GM18508 (cell line): Measurements from ENCODE around the gene RSRC1.
A peak's percentile ranks its signal among the peaks of the same experiment; 100 is the strongest.

Experiments
- ATAC-seq: cut with Tn5 transposase; IDR thresholded peaks from one replicate; pipeline ENCODE4 v1.9.1; 2021; ENCODE audit warnings: moderate number of reproducible peaks; ENCODE audit not compliant: insufficient read depth, unreplicated experiment

RSRC1 gene

DNA sequence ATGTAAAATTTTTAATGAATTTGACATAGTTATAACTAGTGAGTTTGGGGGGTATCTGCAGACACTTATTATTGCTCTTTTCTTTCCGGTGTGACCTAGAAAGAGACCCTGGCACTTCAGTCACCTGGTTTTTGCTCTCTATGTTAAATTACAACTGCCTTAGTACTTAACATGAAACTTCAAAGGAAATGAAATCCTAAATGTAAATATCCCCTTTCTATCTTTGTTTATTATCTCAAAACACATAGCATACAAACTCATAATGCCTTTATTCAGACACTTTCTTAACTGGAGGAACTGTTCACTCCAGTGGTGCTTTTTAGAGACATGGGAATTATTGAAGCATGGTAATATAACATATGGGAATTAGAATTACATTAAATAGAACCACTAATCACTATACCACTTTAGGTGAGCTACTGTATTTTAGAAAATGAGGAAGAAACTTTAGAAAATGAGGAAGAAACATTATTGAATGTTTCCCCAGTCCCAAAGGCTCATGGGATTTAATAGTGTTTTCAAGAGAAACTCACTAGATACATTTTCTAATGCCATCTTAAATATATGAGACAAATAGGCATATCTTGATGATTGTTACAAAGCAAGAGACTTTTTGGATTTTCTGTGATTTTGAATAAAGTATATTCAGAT lies 341.6 kb downstream of the RSRC1 start:
- ATAC-seq = no peak

- no peak for ATAC-seq
Observed at GRCh38 chr3:158452334-158452733, 342.4 kb downstream of the RSRC1 start.

DNA sequence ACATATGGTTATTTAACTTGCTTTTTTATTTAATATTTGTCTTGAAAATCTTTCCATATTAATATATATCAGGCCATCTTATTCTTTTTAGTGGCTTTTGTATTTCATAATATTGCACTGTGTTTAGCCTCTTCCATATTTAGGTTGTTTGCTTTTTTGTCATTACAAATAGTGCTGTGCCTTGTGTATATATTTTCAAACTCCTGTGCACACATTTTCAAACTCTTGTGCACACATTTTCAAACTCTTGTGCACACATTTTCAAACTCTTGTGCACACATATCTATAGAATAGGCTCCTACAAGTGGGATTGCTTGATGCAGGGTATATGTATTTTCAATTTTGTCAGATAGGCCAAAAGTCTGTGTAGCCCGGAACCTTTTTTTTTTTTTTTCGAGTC lies 343.1 kb downstream of the RSRC1 start:
- no peak for ATAC-seq

GRCh38 chr3:158453865-158454264 lies 344.0 kb downstream of the RSRC1 start:
- peak; percentile 44 for ATAC-seq

GRCh38 chr3:158455406-158455805 lies 345.5 kb downstream of the RSRC1 start:
- ATAC-seq = no peak

DNA sequence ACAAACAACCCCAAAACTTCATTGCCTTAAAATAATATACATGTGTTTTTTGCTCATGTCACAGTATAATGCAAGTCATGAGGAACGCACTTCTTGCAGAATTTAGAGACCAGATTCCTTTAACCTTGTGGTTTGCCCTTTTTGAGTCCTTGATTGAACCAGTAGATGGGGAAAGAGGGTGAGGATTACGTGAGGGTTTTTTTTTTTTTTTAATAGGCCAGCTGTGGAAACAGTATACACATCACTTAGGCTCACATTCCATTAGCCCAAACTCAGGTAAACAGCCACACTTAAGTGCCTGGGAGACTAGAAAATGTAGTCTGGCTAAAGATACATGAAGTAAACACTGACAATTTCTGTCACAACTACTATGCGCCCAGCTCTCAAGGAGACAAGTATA lies 346.2 kb downstream of the RSRC1 start:
- ATAC-seq = no peak

- no peak for ATAC-seq
Observed at GRCh38 chr3:158458464-158458863, 348.6 kb downstream of the RSRC1 start.

DNA sequence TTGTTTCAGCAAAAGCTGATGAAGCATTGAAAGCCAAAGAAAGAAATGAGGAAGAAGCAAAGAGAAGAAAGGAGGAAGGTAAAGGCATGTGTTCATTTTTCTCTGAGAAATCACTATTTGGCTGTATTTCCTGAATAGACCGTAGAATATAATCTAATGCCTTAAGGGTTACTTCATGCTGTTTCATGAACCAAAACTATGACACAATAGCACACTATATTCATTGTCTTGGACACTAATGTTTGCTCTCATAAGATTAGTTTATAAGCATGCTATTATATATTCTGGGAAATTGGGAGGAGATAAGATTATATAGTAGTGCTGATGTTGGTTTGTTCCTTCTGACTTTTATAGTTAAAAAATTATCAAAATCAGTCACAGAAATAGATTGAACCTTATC lies 351.0 kb downstream of the RSRC1 start:
- ATAC-seq = no peak

DNA sequence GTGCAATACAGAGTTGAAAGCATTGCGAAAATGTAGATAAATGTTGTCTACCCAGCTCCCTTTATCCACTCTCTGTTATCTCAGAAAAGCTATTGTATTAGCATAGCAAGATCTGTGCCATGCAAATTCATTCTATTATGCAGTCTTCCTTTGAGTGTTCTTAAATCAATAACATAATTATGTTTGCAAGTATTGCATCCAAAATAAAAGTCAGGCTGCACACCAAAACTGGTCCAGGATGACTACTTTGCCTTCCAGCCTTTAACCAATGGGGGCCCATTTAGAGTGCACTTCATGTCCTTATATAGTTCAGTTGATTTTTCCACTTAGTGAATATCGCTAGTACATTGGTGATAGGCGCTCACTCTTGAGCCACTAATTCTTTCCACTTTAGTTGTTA lies 353.7 kb downstream of the RSRC1 start:
- no peak for ATAC-seq

DNA sequence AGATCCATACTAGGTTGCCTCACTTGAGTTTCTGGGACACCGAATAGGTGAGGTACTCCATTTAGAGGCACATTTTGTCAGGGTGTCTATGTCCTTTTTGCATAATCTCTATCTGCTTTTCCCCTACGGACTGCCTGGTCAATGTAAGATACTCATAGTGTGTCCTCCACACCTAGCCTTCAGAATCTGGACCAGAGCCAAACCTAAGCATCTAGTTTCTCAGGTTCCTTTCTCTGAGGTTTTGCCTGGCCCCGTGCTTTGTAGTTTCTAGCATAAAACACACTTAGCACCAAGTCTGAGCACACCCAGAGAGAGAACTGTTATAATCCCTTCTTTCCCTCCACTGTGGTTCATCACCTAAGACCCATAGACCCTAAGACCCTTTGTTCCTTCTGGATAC lies 355.2 kb downstream of the RSRC1 start:
- no peak for ATAC-seq

- ATAC-seq = no peak
Observed at GRCh38 chr3:158470944-158471638, 361.2 kb downstream of the RSRC1 start.

DNA sequence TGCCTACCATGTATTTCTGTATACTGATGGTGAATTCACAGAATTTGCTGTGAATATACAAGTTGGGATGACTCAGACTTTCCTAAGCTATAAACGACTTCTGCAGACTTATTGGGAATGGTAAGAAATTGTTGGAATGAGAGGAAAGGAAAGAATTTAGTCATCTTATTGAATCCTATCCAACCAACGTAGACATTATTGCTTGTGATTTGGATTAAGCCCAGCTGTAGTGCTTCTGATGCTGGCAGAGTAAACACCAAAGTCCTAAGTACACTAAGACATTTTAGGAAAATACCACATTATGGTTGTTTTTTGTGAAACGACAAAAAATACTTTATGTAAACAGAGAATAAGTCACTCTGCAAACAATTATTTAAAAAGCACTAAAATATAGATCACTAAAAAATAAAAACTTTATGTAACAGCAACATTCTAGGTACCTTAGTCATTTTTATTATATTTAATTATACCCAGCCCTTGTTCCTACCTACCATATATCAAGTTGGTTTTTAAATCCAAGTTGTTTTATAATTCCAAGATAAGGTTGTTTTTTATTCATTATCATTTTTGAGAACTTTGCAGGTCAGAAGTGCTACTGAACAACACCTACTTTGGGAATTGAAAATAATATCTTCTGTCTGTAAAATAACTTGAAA lies 361.9 kb downstream of the RSRC1 start:
- ATAC-seq = no peak

DNA sequence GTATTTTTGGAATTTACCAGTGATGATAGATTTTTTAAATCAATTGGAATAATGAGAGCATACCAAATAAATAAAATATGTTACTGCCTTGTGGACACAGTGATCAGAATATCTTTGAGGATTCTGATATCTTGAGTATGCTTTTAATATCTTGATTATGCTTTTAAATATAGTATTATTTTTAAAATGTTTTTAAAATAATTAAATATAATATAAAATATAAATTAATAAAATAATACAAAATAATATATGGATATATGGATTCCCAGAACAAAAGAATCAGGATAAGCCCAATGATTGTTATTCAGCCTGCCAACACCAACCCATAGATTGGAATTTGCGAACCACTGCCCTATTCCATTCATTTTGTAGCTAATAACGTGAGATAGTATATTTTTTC lies 369.2 kb downstream of the RSRC1 start:
- no peak for ATAC-seq

GRCh38 chr3:158483701-158484235 lies 373.9 kb downstream of the RSRC1 start:
- ATAC-seq = no peak

DNA sequence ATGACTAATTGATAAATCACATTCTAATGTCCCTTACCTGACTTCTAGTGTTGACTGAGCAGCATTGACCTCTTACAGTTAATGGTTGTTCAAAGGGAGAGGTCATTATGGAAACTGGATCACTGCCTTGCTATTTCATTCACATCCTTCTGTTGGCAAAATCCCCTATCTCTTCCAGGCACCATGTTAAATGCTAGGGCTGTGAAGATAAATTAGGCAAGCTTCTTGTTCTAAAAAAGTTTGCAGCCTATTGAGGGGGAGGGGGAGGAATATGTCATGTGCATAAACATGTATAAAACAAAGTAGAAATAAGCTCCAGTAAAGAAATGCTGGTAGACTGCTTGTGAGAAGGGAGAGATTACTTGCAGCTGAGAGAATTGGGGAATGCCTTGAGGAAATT lies 376.3 kb downstream of the RSRC1 start:
- ATAC-seq = no peak

DNA sequence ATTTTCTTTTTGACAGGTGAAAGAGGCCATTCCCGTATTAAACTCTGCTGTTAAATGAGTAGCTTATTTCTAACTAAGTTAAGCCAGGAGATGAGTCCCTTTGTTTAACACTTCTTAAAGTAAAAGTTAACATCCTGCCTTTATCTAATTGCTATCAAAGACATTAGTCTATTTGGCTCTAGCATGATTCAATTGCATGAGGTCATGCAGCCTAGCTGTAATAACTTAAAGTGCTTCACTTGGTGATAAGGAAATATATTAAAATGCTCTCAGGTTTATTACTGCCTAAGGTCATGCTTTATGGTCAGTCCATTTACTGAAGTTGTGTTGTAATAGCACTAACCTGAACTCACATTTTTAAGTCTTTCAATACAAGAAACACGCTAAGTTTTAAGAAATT lies 378.8 kb downstream of the RSRC1 start:
- ATAC-seq = no peak

- no peak for ATAC-seq
Observed at GRCh38 chr3:158489181-158489580, 379.3 kb downstream of the RSRC1 start.

DNA sequence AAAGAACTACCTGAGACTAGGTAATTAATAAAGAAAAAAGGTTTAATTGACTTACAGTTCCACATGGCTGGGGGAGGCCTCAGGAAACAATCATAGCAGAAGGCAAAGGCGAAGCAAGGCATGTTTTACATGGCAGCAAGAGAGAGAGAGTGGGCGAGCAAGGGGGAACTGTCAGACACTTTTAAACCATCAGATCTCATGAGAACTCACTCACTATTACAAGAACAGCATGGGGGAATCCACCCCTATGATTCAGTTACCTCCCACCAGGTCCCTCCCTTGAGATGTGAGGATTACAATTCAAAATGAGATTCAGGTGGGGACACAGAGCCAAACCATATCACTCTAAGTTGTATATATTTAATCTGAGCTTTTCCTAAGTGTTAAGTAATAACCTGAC lies 382.1 kb downstream of the RSRC1 start:
- ATAC-seq = no peak

GRCh38 chr3:158492685-158493084 lies 382.8 kb downstream of the RSRC1 start:
- no peak for ATAC-seq

- no peak for ATAC-seq
Observed at GRCh38 chr3:158493931-158494330, 384.0 kb downstream of the RSRC1 start.

DNA sequence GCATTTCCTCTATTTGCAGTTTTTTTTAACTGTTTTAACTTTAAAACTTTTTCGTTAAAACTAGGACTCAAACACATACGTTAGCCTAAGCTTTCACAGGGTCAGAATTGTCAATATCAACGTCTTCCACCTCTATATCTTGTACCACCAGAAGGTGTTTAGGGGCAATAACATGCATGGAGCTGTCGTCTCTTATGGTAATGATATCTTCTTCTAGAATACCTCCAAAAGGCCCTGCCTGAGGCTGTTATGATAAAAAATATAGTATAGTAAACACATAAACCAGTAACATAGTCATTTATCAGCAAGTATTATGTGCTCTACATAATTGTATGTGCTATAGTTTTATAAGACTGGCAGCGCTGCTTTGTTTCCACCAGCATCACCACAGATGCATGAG lies 384.8 kb downstream of the RSRC1 start:
- ATAC-seq = no peak
